Ovary (tissue), 3 donors: ENCODE data around the gene ZSWIM8.

Experiments
- EP300 ChIP-seq: sonication (generic); formaldehyde crosslinking; IDR thresholded peaks from one replicate; pipeline ENCODE4 v1.6.1; 2017; ENCODE audit warnings: antibody characterized with exemption
- POLR2A ChIP-seq: fragments of 450-650 bp; IDR thresholded peaks from one replicate; pipeline ENCODE4 v1.6.1; 2017; ENCODE audit warnings: antibody characterized with exemption, mild to moderate bottlenecking, moderate library complexity
- TF ChIP-seq, protein P1 (sequence below), 3 donors: fragments of 450-650 bp in 2 of 3; fragments of 200-600 bp in 1 of 3; IDR thresholded peaks; one replicate each; pipeline versions ENCODE4 v1.5.1 to v1.8.0; 2016 to 2022; ENCODE audit warnings: antibody characterized with exemption in 3 of 3, mild to moderate bottlenecking in 1 of 3
- donor health status: DM: no; HTN: no; CAD: no.

- TF ChIP-seq, protein P1, sequence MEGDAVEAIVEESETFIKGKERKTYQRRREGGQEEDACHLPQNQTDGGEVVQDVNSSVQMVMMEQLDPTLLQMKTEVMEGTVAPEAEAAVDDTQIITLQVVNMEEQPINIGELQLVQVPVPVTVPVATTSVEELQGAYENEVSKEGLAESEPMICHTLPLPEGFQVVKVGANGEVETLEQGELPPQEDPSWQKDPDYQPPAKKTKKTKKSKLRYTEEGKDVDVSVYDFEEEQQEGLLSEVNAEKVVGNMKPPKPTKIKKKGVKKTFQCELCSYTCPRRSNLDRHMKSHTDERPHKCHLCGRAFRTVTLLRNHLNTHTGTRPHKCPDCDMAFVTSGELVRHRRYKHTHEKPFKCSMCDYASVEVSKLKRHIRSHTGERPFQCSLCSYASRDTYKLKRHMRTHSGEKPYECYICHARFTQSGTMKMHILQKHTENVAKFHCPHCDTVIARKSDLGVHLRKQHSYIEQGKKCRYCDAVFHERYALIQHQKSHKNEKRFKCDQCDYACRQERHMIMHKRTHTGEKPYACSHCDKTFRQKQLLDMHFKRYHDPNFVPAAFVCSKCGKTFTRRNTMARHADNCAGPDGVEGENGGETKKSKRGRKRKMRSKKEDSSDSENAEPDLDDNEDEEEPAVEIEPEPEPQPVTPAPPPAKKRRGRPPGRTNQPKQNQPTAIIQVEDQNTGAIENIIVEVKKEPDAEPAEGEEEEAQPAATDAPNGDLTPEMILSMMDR (IDR thresholded peaks at IDR 0.05): no peak
- TF ChIP-seq POLR2A: no peak
- no peak for TF ChIP-seq EP300
Observed at GRCh38 chr10:73798927-73799560, 13.6 kb downstream of the ZSWIM8 start.
